Prostate gland (tissue), 2 donors: ENCODE results near the gene FAT4.

Experiments
- CTCF ChIP-seq, 4 experiments: fragments of 200-600 bp in 2 of 4; fragments of 450-650 bp in 2 of 4; sonication (generic) in 2 of 4; IDR thresholded peaks; 1 replicate in 3 of 4; 2 replicates in 1 of 4; pipeline ENCODE4 v1.5.1; 2016 to 2019; ENCODE audit warnings: antibody characterized with exemption in 4 of 4, mild to moderate bottlenecking in 2 of 4, moderate library complexity in 2 of 4
- POLR2A ChIP-seq: fragments of 450-650 bp; IDR thresholded peaks from one replicate; pipeline ENCODE4 v1.6.1; 2016; ENCODE audit warnings: antibody characterized with exemption, mild to moderate bottlenecking
- POLR2AphosphoS5 ChIP-seq: sonication (generic); formaldehyde crosslinking; IDR thresholded peaks from one replicate; pipeline ENCODE4 v1.6.1; 2017; ENCODE audit warnings: antibody characterized with exemption

- TF ChIP-seq CTCF (IDR thresholded peaks at IDR 0.05) (no peak), POLR2AphosphoS5 (no peak), POLR2A (no peak)
Measured at GRCh38 chr4:125276811-125277210, 37.9 kb upstream of the FAT4 start.
